GM18858 (cell line): ENCODE results near the gene CTDP1.

Experiments used
- ATAC-seq: cut with Tn5 transposase; IDR thresholded peaks from one replicate; pipeline ENCODE4 v1.9.1; 2021; ENCODE audit not compliant: unreplicated experiment

Gene CTDP1

GRCh38 chr18:79756826-79757225 is 77.2 kb downstream of the CTDP1 start:
- no peak for ATAC-seq

- ATAC-seq: no peak
Observed at GRCh38 chr18:79760348-79760747, 80.7 kb downstream of the CTDP1 start.

- no peak for ATAC-seq
Observed at GRCh38 chr18:79760881-79761280, 81.3 kb downstream of the CTDP1 start.

- no peak for ATAC-seq
Observed at GRCh38 chr18:79763407-79763806, 83.8 kb downstream of the CTDP1 start.

DNA sequence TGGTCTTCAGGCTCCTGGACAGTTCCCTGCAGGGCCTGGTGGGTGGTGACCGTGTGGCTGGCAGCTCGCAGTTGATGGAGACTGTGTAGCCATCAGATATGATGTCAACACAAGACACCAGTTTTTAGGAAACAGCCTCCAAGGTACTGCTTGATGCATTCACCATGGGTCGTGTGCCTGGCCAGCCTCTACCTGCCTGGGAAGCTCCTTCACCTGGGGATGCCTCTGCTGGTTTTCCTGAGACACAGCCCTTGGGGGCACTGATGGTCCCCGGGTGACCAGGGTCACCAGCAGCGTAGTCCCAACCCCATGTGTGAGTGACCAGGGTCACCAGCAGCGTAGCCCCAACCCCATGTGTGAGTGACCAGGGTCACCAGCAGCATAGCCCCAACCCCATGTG is 84.5 kb downstream of the CTDP1 start:
- ATAC-seq: no peak

GRCh38 chr18:79765491-79766245 is 86.1 kb downstream of the CTDP1 start:
- ATAC-seq: no peak

DNA sequence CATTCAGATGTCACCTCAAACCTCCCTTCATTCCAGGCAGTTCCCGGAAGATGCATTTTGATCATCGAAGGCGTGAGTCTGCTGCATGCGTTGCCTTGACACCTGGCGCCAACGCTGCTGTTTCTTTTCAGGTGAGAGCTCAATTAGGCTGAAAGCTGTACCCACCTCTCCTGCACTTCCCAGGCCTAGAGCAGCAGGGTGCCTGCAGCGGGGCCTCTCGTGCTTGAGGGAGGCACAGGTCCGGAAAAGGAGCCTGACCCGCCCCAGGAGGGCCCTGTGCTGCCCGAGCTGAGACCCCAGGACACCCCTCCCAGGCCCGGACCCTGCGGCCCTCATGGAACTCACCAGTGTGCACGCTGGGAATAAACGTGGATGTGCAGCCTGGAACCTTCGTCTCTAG is 86.7 kb downstream of the CTDP1 start:
- no peak for ATAC-seq

DNA sequence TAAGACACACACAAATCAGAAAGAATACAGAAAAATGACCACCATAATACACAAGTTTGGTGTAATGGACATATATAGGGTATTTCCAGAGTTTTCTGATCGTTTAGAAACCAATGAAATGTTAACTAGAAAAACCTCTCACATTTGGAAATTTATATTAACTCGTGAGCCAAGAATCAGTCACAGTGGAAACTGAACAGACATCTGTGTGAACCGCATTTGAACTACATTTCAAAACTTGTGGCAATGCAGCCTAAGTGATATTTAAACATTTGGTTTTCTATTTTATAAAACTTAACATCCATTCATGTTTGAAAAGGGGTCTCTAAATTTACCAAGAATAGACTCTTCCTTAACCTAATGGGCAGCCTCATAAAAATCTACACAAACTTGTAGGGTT is 89.1 kb downstream of the CTDP1 start:
- ATAC-seq: no peak

GRCh38 chr18:79769698-79770500 is 90.3 kb downstream of the CTDP1 start:
- no peak for ATAC-seq

DNA sequence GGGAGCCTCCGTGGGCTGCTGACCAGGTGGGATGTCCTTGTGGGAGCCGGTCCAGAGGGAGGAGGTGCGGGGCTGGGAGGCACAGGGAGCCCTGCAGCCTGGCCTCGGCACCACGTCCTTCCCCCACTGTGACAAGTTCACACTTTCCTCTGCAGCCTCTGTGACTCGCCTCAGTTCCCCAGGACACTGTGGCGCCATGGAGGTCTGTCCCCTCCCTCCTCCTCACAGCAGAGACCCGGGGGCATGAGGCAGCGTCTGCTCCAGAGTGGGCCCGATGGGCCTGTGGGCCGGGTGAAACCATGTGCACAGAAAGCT is 90.9 kb downstream of the CTDP1 start:
- no peak for ATAC-seq

GRCh38 chr18:79770826-79771225 is 91.2 kb downstream of the CTDP1 start:
- ATAC-seq: no peak

DNA sequence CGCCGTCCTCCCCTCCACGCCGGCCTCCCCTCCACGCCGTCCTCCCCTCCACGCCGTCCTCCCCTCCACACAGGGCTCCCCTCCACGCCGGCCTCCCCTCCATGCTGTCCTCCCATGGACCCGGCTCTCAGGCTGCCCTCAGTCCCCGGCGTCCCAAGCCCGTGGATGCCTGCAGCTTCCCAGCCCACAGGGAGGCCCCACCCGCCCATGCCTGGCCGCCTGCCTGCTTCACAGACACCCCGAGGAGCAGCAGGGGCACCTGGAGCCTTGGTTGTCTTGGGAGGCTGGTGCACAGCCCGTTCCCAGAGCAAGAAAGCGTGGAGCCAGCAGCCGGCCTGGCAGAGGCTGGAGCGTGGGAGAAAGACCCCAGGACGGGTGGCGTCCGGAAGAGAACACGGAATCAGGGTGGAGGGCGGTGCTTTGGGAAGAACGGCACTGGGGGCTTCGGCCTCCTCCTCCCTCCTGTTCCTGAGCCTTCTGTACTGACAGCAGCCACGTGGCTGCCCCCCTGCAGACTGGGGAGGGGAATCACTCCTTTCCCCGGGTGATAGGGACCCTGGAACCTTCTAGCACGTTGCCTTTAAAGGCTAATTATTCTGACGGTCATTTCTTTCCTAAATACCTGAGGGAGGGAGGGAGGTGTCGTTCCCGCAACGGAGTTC is 92.0 kb downstream of the CTDP1 start:
- no peak for ATAC-seq

DNA sequence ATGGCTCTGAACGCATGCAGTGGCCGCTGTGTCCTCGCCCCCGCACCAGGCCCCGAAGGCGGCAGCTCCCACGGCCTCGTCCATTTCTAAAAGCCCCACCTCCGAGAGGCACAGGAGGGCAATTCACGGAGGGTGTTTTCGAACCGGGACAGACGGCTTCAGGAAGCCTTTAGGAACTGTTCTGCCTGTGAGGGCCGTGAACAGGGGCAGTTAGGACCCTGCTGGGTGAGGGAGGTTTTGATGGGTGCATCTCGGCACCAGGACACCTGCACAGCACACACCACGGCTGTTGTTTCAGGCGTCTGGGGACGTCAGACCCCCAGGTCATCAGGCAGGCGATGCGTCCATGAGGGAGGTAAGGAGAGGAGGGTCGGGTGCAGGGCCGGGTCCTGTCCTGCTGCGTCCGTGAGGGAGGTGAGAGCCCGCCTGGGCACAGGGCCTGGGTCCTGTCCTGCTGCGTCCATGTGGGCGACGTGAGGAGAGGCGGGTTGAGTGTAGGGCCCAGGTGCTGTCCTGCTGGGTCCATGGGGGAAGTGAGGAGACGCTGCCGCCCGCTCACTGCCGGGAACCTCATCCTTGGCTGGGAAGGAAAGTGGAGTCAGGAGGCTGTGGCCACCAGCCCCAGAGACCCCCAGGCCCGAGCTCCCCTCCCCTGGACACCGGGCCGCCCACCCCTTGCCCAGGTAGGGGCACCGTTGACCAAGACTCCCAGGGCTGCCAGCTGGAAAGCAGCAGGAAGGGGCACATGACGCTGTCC is 92.7 kb downstream of the CTDP1 start:
- ATAC-seq: no peak

DNA sequence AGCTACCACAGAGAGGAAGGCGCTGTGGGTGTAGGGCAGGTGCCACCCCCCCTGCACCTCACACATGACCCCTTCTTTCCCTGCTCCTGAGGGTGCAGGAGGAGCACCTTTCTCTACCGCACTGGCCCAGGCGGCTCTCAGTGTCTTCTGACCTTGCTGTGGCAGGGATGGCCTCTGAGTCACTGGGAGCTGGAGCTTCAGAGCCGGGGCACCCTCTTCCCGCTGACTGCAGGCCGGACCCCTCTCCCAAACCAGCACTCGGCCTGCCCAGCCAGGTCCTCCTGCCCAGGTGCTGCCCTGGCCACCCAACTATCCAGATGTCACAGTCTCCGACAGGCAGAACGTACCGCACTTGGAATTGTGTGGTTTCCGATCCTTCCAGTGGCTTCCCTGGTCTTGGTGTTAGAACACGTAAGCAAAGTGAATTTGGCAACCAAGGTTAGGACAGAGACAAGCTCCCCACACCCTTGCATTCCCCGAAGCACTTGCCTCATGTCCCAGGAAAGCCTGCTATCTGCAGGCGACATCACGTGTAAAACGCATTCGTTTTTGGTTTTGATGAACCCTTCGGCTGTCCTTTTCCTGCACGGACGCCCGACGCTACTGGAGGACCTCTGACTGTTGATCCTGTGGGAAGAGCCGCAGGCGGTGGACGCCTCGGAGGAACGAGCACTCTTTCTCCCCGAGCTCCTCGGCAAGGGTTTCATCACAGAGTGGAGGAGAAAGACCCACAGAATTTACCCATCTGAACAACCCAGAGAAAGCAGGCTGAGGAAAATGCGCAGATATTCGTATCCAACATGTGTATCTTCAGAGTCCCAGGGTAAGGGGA is 93.5 kb downstream of the CTDP1 start:
- ATAC-seq: no peak

GRCh38 chr18:79774111-79774510 is 94.5 kb downstream of the CTDP1 start:
- no peak for ATAC-seq

DNA sequence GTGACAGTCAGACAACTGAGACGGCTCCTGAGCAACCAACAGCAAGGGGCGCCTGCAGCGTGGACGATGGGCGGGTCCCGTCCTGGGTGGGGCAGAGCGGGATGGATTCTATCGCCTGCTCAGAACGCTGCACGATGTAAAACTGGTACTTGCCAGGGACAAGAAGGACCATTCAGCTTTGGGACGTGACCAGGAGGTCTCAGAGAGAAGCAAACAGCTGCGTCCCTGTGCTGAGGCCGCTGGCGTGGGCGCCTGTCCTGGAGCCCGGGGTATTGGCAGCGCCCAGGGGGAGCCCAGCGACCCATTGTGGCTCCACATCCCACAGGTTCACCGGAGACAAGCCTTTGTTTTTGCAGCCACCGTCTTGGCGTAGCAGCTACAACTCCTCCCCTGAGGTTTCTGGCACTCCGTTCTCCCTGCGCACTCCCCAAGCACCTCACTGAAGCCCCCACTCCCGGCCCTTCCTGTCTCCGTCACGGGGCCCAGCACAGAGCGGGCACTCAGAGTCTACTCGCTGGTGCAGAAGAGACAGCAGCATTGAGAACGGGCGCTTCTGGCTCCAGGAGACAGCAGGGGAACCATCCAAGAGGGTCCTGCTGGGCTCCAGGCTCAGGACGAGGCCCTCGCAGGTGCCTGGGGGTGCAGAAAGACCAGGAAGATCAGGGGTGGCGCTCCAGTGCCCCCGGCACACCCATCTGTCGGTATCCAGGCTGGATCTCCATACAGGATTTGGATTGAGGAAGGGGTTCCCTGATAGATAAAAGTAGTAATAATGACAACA is 96.0 kb downstream of the CTDP1 start:
- no peak for ATAC-seq

DNA sequence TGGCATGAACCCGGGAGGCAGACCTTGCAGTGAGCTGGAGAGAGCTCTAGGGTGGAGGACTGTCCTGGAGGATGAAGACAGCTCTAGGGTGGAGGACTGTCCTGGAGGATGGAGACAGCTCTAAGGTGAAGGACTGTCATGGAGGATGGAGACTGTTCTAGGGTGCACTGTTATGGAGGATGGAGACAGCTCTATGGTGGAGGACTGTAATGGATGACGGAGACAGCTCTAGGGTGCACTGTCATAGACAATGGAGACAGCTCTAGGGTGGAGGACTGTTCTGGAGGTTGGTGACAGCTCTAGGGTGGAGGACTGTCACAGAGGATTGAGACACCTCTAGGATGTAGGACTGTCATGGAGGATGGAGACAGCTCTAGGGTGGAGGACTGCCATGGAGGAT is 97.1 kb downstream of the CTDP1 start:
- ATAC-seq: no peak

DNA sequence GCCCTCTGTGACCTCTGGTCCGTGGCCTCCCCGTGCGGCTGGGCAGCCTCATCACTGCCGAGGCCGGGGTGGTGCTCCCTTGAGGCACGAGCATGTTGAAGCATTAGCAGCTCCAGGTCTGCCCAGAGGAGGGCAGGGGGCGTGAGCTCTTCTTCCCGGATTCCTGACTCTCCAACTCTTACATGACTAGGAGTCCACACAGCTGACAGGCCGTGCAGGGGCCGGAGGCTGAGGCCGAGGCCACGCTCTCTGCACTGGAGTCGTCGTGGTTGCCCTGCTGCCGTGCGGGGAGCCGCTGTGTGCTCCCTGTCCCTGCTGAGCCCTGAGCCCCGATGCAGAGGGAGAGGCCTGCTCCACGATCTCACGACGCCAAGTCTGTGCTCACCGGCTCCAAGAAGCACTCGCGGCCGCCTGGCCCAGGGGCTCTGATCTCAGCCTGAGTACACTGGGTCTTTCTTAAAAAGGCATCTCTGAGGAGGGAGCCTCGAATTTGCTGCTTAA is 98.7 kb downstream of the CTDP1 start:
- no peak for ATAC-seq

GRCh38 chr18:79779021-79779699 is 99.6 kb downstream of the CTDP1 start:
- no peak for ATAC-seq
